Neuronal stem cell (in vitro differentiated cells): ENCODE data around the gene PDE6C.

Experiments
- DNase-seq: peaks from one replicate; pipeline ENCODE4 v3.0.0-alpha.2; 2013; ENCODE audit warnings: low spot score
- H2AFZ ChIP-seq: one replicate; pipeline ENCODE4 v1.6.1; 2013; ENCODE audit warnings: mild to moderate bottlenecking, low read length, inconsistent platforms
- H2AK5ac ChIP-seq: 2 replicates; pipeline ENCODE4 v1.6.1; 2013; ENCODE audit warnings: low read depth, mild to moderate bottlenecking, inconsistent platforms, low read length, moderate library complexity, mixed read lengths
- H2BK120ac ChIP-seq: 2 replicates; pipeline ENCODE4 v1.6.1; 2013; ENCODE audit warnings: low read depth, mild to moderate bottlenecking, inconsistent platforms, low read length, moderate library complexity, mixed read lengths
- H2BK12ac ChIP-seq: one replicate; pipeline ENCODE4 v1.6.1; 2013; ENCODE audit warnings: low read length, inconsistent platforms
- H2BK15ac ChIP-seq: 2 replicates; pipeline ENCODE4 v1.6.1; 2013; ENCODE audit warnings: mild to moderate bottlenecking, low read length, inconsistent platforms, mixed read lengths
- H2BK5ac ChIP-seq: one replicate; pipeline ENCODE4 v1.6.1; 2013; ENCODE audit warnings: inconsistent platforms, mild to moderate bottlenecking, low read length, moderate library complexity
- H3K14ac ChIP-seq: one replicate; pipeline ENCODE4 v1.6.1; 2013; ENCODE audit warnings: low read length, inconsistent platforms
- H3K18ac ChIP-seq: 2 replicates; pipeline ENCODE4 v1.6.1; 2013; ENCODE audit warnings: low read length, inconsistent platforms
- H3K23ac ChIP-seq: 2 replicates; pipeline ENCODE4 v1.6.1; 2013; ENCODE audit warnings: low read depth, mild to moderate bottlenecking, mixed read lengths, low read length, inconsistent platforms; ENCODE audit not compliant: poor library complexity
- H3K27ac ChIP-seq: replicated peaks from 3 replicates; pipeline ENCODE4 v1.5.1; 2013; ENCODE audit warnings: low read length, inconsistent platforms
- H3K27me3 ChIP-seq, 3 experiments: 2 replicates each; pipeline ENCODE4 v1.6.1; 2013; ENCODE audit warnings: low read length in 3 of 3, mild to moderate bottlenecking in 2 of 3, inconsistent platforms in 1 of 3, low read depth in 1 of 3, mixed read lengths in 1 of 3, moderate library complexity in 1 of 3; ENCODE audit not compliant: control insufficient read depth in 3 of 3, insufficient read depth in 3 of 3
- H3K36me3 ChIP-seq, 2 donors: replicated peaks in 1 of 2; 2 replicates each; pipeline ENCODE4 v1.6.1; 2013; ENCODE audit warnings: low read length in 2 of 2; ENCODE audit not compliant: control insufficient read depth in 2 of 2, insufficient read depth in 2 of 2
- H3K4ac ChIP-seq: 2 replicates; pipeline ENCODE4 v1.6.1; 2013; ENCODE audit warnings: inconsistent platforms, mild to moderate bottlenecking, low read length, moderate library complexity
- H3K4me1 ChIP-seq, 2 donors: 1 replicate in 1 of 2; 2 replicates in 1 of 2; pipeline ENCODE4 v1.6.1; 2013; ENCODE audit warnings: low read length in 2 of 2, low read depth in 1 of 2; ENCODE audit not compliant: control insufficient read depth in 2 of 2, insufficient read depth in 1 of 2
- H3K4me2 ChIP-seq: one replicate; pipeline ENCODE4 v1.6.1; 2013; ENCODE audit warnings: mild to moderate bottlenecking, low read length, inconsistent platforms; ENCODE audit not compliant: insufficient read depth, poor library complexity, severe bottlenecking
- H3K4me3 ChIP-seq, 2 donors: 2 replicates each; pipeline ENCODE4 v1.5.1; 2013; ENCODE audit warnings: low read length in 2 of 2, mild to moderate bottlenecking in 2 of 2, inconsistent platforms in 1 of 2, moderate library complexity in 1 of 2
- H3K79me1 ChIP-seq: one replicate; pipeline ENCODE4 v1.6.1; 2013; ENCODE audit warnings: low read depth, mild to moderate bottlenecking, inconsistent platforms, low read length, moderate library complexity
- H3K9ac ChIP-seq: one replicate; pipeline ENCODE4 v1.6.1; 2013; ENCODE audit warnings: mild to moderate bottlenecking, low read depth, low read length, inconsistent platforms; ENCODE audit not compliant: poor library complexity
- H3K9me3 ChIP-seq, 2 donors: replicated peaks in 1 of 2; 2 replicates each; pipeline versions ENCODE3 to v1.6.1; 2013; ENCODE audit warnings: low read length in 2 of 2, mild to moderate bottlenecking in 2 of 2, inconsistent platforms in 1 of 2, low read depth in 1 of 2, mixed read lengths in 1 of 2, moderate library complexity in 1 of 2; ENCODE audit not compliant: control insufficient read depth in 2 of 2, insufficient read depth in 1 of 2
- H4K8ac ChIP-seq: one replicate; pipeline ENCODE4 v1.6.1; 2013; ENCODE audit warnings: low read depth, mild to moderate bottlenecking, inconsistent platforms, low read length, moderate library complexity
- H4K91ac ChIP-seq: one replicate; pipeline ENCODE4 v1.6.1; 2013; ENCODE audit warnings: low read length, low read depth, mild to moderate bottlenecking, inconsistent platforms; ENCODE audit not compliant: poor library complexity
- WGBS, 2 donors: extraction: QIAGEN DNeasy Blood & Tissue Kit; methylation state at CpG; one replicate each; pipeline ENCODE4 v1.1.7; 2013; ENCODE audit warnings: missing lambda C conversion rate in 2 of 2, mixed read lengths in 1 of 2; ENCODE audit not compliant: insufficient read length in 2 of 2, insufficient replicate concordance in 1 of 2; ENCODE audit errors: extremely low coverage in 2 of 2; 5-methylcytosine and 5-hydroxymethylcytosine counted together

The PDE6C gene

DNA sequence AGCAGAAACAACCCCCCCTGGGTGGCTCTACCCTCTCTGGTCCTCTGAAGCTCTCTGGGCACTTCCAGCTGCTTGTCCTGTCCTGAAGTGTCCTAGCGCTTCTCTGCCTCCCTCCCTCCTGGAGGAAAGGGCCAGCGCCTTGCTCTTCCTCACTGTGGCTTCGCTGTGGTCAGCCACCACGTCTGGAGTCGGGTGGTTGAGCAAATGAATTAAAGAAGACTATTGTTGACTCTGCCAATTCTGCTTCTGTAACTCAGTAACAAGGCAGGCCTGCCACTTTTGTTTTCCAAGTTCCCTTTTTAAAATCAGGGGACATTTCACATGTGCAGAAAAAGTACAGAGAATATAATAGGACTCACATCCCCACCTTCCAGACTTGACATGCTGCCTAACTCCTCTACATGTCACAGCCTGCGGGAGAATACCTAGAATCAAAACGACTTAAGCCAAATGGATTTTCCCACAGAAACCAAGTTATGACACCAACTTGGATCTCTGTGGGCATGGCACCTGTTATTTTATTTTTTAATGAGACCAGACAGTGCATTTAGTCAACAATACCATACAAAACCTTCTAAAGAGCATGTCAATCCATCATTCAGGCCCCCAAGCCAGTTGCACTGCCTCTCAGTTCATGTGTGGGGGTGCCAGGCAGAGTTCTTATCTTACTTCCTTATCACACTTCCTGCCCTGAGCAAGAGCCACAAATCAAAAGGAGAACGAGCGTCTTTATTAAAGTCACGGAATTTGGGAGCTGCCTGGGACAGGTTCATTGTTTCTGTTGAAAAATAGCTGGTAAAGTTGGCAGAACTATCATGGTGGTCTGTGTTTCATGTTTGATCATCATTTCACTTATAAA, 39.1 kb upstream of the PDE6C start:
- Histone ChIP-seq H3K18ac (no peak overlapping the region), H3K4me2 (no peak overlapping the region), H3K4me3 (no peak overlapping the region), H4K91ac (no peak overlapping the region), H3K9ac (no peak overlapping the region), H3K23ac (no peak overlapping the region), H2BK5ac (no peak overlapping the region), H2BK15ac (no peak overlapping the region), H3K27me3 (peaks cover 3 to 82% (median 14%) of the 10 kb centered on the region in 3 experiments), H4K8ac (no peak overlapping the region), H3K4ac (no peak overlapping the region), H2AK5ac (no peak overlapping the region), H3K4me1 (peaks cover 0 to under 1% of the 10 kb centered on the region in 2 donors), H3K27ac (no peak overlapping the region), H3K79me1 (no peaks in the 10 kb centered on the region), H2BK120ac (no peak overlapping the region), H2BK12ac (no peak overlapping the region), H3K14ac (no peak overlapping the region), H2AFZ (no peak overlapping the region), H3K36me3 (no peaks in the 10 kb centered on the region), H3K9me3 (no peaks in the 10 kb centered on the region)
- WGBS, 2 donors: no CpG with 5 or more reads among the region's 10 CpGs
- no peak for DNase-seq

DNA sequence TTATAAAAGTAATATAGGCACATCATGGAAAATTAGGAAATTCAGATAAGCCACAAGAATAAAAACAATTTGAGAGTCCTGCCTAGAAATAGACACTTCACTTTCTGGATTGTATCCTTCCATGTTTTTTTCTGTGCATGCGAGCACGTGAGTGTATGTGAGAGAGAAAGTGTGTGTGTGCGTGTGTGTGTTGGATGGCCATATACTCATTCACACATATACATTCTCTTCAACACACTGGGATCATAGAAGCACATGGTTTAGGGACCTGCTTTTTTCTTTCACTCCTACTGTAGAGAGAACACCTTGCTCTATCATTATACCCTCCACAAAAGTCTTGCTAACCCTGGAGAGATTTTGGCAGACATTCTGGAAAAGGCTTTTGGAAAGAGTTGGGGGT, 38.4 kb upstream of the PDE6C start:
- H2BK12ac ChIP-seq: no peak overlapping the region
- H3K27ac ChIP-seq: no peak overlapping the region
- H3K18ac ChIP-seq: no peak overlapping the region
- no CpG with 5 or more reads among the region's 3 CpGs for WGBS, 2 donors
- H3K4me2 ChIP-seq: no peak overlapping the region
- H2BK15ac ChIP-seq: no peak overlapping the region
- H2AK5ac ChIP-seq: no peak overlapping the region
- no peaks in the 10 kb centered on the region for H3K4me1 ChIP-seq
- peaks cover 0 to 75% (median 7%) of the 10 kb centered on the region in 3 experiments for H3K27me3 ChIP-seq
- H2AFZ ChIP-seq: no peak overlapping the region
- no peak for DNase-seq
- no peak overlapping the region for H4K8ac ChIP-seq
- H2BK120ac ChIP-seq: no peak overlapping the region
- H4K91ac ChIP-seq: no peak overlapping the region
- H3K9me3 ChIP-seq: no peaks in the 10 kb centered on the region
- no peaks in the 10 kb centered on the region for H3K36me3 ChIP-seq
- no peak overlapping the region for H2BK5ac ChIP-seq
- no peak overlapping the region for H3K4ac ChIP-seq
- H3K14ac ChIP-seq: no peak overlapping the region
- no peak overlapping the region for H3K4me3 ChIP-seq
- no peak overlapping the region for H3K23ac ChIP-seq
- H3K79me1 ChIP-seq: no peaks in the 10 kb centered on the region
- H3K9ac ChIP-seq: no peak overlapping the region

DNA sequence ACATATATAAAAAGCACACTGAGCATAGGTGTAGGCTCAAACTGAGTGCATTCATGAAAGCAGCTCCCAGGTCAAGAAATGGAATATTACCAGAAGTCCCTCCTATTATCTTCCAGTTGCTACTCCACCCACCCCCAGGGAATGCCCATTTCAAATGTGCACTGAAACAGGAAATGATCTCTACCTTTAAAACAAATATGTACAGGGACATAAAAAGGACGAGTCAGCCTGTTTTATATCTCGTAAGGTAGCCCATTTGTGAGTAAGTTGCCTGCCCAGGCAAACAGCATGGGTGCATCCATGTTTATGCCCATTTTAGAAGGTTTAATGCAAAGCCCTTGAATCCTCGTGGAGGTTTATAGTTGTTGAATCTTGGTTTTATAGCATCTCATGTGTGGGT, 35.4 kb upstream of the PDE6C start:
- no peak overlapping the region for H2BK5ac ChIP-seq
- H3K27me3 ChIP-seq: peaks cover 0 to 48% (median 0%) of the 10 kb centered on the region in 3 experiments
- no peak overlapping the region for H3K9ac ChIP-seq
- no peak overlapping the region for H2BK15ac ChIP-seq
- no peaks in the 10 kb centered on the region for H3K36me3 ChIP-seq
- no peak overlapping the region for H3K4ac ChIP-seq
- H3K23ac ChIP-seq: no peak overlapping the region
- H2AFZ ChIP-seq: no peak overlapping the region
- H3K4me3 ChIP-seq: no peak overlapping the region
- H2AK5ac ChIP-seq: no peak overlapping the region
- H2BK12ac ChIP-seq: no peak overlapping the region
- no peak for DNase-seq
- no peak overlapping the region for H3K27ac ChIP-seq
- no peak overlapping the region for H4K8ac ChIP-seq
- no peak overlapping the region for H3K14ac ChIP-seq
- H3K4me1 ChIP-seq: peaks cover 8% of the 10 kb centered on the region in 2 donors
- WGBS, 2 donors: no CpG with 5 or more reads among the region's 3 CpGs
- H2BK120ac ChIP-seq: no peak overlapping the region
- no peak overlapping the region for H3K18ac ChIP-seq
- no peaks in the 10 kb centered on the region for H3K79me1 ChIP-seq
- peaks cover 1 to 3% of the 10 kb centered on the region in 2 donors for H3K9me3 ChIP-seq
- H4K91ac ChIP-seq: no peak overlapping the region
- H3K4me2 ChIP-seq: no peak overlapping the region

- H3K4me3 ChIP-seq: no peak overlapping the region
- H4K91ac ChIP-seq: no peak overlapping the region
- H3K27me3 ChIP-seq: peaks cover 0 to 41% (median 0%) of the 10 kb centered on the region in 3 experiments
- no peaks in the 10 kb centered on the region for H3K79me1 ChIP-seq
- no peak overlapping the region for H3K9ac ChIP-seq
- H3K36me3 ChIP-seq: no peaks in the 10 kb centered on the region
- H3K18ac ChIP-seq: no peak overlapping the region
- no peak overlapping the region for H4K8ac ChIP-seq
- no peak for DNase-seq
- no peak overlapping the region for H3K4ac ChIP-seq
- no peak overlapping the region for H3K14ac ChIP-seq
- WGBS, 2 donors: no CpG with 5 or more reads among the region's 3 CpGs
- no peak overlapping the region for H3K4me2 ChIP-seq
- no peak overlapping the region for H2BK5ac ChIP-seq
- H3K23ac ChIP-seq: no peak overlapping the region
- peaks cover 1 to 3% of the 10 kb centered on the region in 2 donors for H3K9me3 ChIP-seq
- no peak overlapping the region for H2BK120ac ChIP-seq
- peaks cover 8% of the 10 kb centered on the region in 2 donors for H3K4me1 ChIP-seq
- no peak overlapping the region for H2AFZ ChIP-seq
- H2BK15ac ChIP-seq: no peak overlapping the region
- no peak overlapping the region for H3K27ac ChIP-seq
- no peak overlapping the region for H2AK5ac ChIP-seq
- no peak overlapping the region for H2BK12ac ChIP-seq
These were observed 34.8 kb upstream of the PDE6C start for GRCh38 chr10:93577565-93577964.
